Measurements from ENCODE around the gene CSRP1.

Gene CSRP1

GRCh38 chr1:201456499-201457309, 50.2 kb downstream of the CSRP1 start:
- no peak for DNase-seq (ENCODE audit: low read depth in 2 of 2)

- DNase-seq (ENCODE audit: low read depth in 2 of 2): no peak
Observed at GRCh38 chr1:201455098-201455497, 51.8 kb downstream of the CSRP1 start.

DNA sequence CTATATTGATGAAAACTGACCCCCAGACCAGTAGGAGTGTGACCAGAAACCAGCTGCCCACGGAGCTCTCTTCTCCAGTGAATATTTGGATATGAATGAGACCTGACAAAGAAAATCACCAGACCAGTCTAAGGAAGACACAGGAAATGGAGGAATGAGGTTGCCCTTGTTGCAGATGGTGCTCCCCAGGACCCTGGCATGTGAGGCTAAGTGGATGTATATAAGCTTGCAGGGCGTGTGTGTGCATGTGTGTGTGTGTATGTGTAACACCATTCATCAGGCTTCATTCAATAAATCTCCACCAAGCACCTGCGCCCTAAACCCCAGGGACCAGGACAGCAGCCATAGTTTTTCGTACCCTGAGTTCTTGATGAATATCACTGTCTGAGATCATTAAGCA, 52.3 kb downstream of the CSRP1 start:
- DNase-seq (ENCODE audit: low read depth in 2 of 2): no peak

DNA sequence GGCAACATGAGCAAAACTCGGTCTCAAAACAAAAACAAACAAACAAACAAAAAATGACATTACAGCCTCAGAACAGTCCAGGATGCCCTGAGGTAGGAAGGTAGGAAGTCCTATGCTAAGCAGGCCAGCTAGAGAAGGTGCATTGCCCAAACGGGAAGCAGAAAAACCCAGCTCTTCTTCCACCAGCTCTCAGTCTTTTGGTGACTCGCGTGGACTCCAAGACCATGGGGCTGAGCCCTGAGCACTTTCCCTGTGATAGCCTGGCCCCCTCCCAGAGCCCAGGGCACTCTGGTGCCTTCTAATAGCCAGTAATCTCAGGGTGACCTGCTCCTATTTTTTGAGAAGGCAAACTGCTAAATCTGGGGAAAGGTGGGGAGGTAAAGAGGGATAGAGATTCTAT, 54.1 kb downstream of the CSRP1 start:
- no peak for DNase-seq (ENCODE audit: low read depth in 2 of 2)

DNA sequence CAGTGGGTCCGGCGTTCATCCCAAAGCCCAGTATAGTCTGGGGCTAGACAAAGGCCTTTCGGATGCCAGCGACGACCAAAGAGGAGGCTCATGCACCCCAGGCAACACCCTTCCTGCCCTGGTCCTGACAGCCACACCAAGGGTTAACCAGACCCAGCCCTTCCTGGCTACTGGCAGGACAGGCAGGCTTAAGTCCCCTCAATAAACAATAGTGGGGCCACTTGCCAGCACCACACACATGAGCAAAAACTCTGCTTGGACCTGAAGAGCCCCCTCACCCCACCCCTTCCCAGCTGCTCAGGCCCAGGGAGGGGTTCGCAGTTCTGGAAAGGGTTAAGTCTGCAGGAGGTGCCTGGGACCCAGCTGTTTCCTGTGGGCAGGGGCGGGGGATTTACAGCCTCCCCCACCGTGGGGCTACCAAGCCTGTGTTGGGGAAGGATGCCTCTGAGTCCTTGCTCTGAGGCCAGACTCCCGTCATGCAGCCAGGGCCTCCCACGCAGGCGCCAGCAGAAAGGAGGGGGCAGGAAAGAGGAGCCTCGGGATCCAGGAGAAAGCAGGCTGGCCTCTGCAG, 56.1 kb downstream of the CSRP1 start:
- no peak for DNase-seq (ENCODE audit: low read depth in 2 of 2)

GRCh38 chr1:201448990-201449389, 57.9 kb downstream of the CSRP1 start:
- DNase-seq (ENCODE audit: low read depth in 2 of 2): no peak

DNA sequence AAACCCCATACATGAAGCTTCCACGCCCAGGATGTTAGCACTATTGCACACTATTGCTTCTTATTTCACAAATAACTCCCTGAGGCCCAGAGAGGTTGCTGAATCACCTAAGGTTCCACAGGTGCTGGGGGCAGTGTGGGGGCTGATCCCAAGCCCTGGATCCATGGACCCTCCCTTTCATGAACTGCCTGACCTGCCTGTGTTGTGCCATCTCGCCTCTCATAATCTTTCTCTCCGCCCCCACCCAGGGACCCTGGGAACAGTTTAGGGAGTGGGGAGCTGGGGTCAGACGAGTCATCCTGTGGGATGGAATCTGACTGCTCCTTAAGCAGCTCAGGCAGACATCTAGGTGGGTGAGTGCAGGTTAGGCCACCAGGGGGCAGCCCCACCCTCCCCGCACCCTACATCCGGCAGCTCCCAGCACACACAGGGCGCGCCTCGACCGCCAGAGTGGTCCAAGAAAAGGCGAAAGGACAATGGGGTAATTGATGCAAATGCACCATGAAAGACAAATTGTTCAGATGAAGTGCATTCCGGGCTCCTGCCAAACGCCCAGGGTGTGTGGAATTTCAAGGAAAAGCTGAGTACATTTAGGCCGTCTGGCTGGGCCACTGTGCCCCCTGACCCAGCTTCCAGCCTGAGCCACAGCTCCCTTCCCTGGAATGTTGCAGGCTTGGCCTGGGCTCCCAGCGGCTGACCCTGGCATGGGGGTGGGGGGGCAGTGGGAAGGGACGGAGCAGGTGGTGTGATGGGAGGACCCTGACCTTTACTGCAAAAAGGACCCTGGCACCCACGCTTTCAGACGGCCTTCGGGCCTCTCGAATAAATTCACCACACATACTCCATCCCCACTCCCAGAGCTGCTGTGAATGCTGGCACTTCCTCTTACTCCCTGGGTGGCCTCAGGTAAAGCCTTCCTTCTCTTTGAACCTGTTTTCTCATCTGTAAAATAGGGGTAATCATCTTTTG, 58.7 kb downstream of the CSRP1 start:
- DNase-seq (ENCODE audit: low read depth in 2 of 2): peak; percentile 16 to 28

DNA sequence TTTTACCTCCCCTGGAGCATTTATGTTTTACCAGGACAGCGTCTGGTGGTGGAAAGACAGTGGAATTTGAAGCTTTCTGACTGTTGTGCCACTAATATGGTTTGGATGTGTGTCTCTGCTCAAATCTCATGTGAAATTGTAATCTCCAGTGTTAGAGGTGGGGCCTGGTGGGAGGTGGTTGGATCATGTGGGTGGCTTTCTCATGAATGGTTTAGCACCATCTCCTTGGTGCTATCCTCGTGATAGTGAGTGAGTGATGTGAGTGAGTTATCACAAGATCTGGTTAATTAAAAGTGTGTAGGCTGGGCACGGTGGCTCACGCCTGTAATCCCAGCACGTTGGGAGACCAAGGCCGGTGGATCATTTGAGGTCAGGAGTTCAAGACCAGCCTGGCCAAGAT, 61.6 kb downstream of the CSRP1 start:
- no peak for DNase-seq (ENCODE audit: low read depth in 2 of 2)

DNA sequence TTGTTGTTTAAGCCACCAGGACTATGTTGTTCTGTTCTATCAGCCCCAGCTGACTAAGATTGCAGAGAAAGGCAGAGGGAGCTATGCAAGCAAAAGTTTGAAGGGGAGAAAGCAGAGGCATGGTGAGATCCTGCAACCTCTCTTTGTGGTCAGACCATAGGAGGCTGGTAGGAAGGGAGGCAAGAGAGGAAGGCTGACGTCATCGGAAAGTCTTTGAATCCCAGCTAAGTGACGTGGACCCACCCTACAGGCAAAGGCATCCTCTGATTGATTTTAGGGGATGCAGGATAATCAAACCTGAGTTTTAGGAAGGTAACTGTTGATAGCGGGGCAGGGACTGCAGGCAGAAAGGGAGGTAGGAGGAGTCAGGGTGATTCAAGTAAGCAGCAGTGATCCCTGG, 62.1 kb downstream of the CSRP1 start:
- no peak for DNase-seq (ENCODE audit: low read depth in 2 of 2)

DNA sequence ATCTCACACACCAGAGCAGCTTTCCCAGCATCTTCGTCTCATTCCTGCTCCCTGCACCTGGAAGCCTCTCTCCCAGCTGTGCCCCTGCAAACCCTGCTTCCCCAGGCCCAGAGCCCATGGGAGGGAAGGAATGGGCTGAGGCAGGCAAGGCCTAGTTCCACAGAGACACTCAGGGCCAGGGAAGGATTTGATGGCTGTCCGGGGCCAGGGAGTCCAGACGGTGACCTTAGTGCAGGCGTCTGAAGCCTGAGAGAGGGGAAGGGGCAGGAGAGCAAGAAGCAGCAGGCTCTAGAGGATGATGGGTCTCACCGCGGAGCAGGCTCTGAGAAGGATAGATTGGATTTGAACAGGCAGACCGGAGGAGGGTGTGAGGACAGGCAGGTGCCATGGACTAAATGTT, 63.2 kb downstream of the CSRP1 start:
- no peak for DNase-seq (ENCODE audit: low read depth in 2 of 2)

DNA sequence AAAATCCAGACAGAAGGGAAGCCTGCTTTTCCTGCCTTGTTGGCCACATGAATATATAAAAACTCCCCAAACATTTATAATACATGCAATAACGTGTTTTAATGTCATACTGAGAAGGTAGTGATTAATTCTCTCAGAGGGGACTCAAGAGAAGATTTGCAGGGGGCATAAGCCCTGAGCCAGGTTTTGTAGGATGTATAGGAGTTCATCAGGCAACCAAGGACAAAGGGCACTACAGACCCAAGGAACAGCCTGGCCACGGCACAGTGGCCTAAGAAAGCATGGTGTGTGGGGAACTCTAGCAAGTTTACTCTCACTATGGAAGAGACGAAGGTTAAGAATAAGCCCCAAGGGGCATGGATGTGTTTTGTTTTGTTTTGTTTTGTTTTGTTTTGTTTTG, 70.0 kb downstream of the CSRP1 start:
- DNase-seq (ENCODE audit: low read depth in 2 of 2): no peak

DNA sequence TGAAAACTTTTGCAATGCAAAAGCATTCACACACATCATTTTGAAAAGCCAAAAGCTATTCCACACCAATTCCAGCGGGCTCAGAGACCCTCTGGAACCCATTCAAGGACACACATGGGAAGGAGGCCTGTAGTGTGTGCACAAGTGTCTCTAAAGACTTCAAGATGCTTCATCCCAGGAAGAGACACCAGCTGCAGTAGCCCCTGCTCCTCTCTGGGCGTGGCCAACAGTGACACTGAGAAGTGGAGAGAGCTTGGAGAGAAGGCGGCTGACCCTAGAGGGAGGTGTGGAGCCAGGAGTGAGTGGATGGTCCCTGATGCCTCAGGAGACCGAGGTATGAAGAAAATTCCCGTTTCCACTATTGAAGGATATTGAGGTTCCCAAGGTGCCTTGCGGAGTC, 70.5 kb downstream of the CSRP1 start:
- no peak for DNase-seq (ENCODE audit: low read depth in 2 of 2)

GRCh38 chr1:201434266-201434665, 72.7 kb downstream of the CSRP1 start:
- DNase-seq (ENCODE audit: low read depth in 2 of 2): no peak

GRCh38 chr1:201433609-201434008, 73.3 kb downstream of the CSRP1 start:
- no peak for DNase-seq (ENCODE audit: low read depth in 2 of 2)
